GM19239 (cell line): ENCODE measurements around the gene CCDC57.

Source experiments
- DNase-seq: peaks from one replicate; pipeline ENCODE4 v3.0.0; 2011; ENCODE audit warnings: low spot score; ENCODE audit not compliant: insufficient read length
- FAIRE-seq: peaks from 2 replicates; lab custom pipeline; 2011; peaks lifted over from hg19 to GRCh38; lab: Jason Lieb, UNC

The CCDC57 gene

DNA sequence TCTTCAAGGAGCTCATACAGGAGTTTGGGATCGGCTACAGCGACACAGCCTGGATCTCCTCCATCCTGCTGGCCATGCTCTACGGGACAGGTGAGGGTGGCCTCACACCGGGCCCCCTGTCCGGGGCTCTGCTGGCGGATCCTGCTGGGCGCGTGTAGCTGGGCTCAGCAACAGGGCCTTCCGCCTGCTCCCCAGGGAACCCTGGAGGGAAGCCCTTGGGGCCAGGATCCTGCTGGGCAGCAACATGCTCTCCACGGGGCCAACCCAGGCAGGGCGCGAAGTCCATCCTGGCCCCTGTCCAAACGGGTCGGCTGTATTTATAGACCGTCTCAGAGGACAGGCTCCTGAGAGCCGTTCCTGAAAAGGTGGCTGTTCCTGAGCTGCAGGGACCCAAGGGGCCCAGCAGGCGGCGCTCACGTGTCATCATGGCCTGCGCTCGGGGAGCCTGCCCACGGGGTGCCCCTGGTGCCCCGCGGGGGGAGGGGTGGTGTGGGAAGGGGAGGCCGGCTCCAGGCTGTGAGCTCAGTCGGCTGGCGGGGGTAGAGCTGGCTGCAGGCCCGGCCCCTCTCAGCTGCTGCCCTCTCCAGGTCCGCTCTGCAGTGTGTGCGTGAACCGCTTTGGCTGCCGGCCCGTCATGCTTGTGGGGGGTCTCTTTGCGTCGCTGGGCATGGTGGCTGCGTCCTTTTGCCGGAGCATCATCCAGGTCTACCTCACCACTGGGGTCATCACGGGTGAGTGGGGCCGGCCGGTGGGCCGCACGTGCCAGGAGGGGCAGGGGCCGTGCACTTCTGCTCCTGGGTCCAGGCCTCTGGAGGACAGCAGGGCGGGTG lies 23.7 kb upstream of the CCDC57 start:
- DNase-seq (peak; percentile 80), FAIRE-seq (peak; percentile 64)

DNA sequence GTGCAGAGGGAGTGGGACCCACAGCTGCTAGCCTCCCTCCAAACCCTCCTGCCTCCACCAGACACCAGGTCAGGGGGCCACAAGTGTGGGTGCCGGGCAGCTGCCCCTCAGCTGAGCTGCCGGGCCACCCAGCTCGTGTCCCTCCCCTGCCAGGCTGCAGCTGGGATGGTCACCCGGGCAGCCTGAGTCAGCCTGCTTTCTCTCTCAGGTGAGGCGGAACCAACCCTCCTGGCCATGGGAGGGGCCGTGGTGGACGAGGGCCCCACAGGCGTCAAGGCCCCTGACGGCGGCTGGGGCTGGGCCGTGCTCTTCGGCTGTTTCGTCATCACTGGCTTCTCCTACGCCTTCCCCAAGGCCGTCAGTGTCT lies 23.1 kb upstream of the CCDC57 start:
- no peak for FAIRE-seq
- no peak for DNase-seq

DNA sequence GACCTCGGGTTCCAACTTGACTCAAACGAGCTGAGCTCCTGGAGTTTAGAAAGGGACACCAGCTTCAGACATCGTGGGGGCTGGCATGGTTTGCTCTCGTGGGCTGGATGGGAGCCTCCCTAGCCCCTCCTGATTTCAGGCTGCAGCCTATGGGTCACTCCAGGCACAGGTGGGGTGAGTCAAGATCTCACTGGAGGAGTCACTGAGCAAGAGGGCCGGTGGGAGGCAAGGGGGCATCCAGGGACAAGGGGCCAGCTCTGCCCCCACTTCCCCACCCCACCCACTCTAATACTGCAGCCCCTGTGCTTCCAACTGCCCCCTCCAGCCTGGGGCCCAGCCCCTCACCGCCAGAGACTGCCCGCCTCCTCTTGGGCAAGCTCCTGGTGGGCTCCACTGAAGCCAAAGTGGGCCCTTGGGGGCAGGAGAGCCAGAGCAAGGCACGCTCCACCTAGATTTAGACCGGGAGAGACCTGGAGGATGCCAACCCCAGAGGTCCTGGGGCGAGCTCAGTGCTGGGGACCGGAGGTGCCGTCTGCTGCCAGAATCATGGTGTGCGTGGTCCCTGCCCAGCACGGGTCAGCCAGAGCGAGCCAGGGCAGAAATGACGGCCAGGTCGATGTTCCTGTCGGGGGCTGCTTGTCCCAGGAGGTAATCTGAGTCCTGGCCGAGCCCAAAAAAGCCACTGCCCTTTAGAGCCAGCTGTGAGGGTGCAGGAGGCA lies 22.6 kb upstream of the CCDC57 start:
- FAIRE-seq, result no peak
- DNase-seq, result no peak

DNA sequence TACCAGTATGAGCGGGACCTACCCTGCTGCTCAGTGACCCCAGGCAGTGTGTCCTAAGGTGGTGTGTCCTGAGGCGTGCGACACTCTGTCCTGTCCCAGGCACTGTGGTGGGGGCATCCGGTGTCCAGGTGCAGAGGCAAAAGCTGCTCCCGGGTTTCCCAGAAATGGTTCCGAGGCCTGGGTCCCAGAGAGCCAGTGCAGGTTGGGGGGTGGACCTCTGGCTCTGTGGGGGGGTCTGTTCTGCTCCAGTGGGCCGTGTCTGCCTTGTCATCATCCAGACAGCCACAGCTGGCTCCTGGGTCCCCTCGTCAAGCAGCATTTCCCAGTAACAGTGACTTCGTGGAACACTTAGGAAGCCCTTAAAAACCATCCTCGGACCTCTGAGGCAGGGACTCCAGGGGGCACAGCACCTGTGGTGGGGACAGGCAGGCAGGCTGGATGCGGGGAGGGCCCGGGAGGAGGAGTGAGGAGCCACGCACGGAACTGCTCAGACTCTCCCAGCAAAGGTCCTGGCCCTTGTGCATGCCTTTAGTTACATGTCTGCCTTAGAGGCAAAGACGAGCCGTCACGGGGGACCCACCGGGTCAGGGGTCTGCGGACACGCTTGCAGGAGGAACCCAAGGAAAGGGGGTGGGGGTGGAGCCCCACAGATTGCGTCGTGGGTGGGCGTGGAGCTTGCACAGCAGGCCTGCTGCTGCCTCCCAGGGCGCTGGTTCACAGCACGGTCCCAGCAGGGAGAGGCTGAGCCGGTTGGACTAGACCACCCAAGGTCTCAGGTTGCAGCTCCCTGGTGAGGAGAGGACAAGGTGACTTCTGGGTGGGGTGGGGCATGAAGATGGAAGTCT lies 21.8 kb upstream of the CCDC57 start:
- FAIRE-seq (no peak), DNase-seq (no peak)

DNA sequence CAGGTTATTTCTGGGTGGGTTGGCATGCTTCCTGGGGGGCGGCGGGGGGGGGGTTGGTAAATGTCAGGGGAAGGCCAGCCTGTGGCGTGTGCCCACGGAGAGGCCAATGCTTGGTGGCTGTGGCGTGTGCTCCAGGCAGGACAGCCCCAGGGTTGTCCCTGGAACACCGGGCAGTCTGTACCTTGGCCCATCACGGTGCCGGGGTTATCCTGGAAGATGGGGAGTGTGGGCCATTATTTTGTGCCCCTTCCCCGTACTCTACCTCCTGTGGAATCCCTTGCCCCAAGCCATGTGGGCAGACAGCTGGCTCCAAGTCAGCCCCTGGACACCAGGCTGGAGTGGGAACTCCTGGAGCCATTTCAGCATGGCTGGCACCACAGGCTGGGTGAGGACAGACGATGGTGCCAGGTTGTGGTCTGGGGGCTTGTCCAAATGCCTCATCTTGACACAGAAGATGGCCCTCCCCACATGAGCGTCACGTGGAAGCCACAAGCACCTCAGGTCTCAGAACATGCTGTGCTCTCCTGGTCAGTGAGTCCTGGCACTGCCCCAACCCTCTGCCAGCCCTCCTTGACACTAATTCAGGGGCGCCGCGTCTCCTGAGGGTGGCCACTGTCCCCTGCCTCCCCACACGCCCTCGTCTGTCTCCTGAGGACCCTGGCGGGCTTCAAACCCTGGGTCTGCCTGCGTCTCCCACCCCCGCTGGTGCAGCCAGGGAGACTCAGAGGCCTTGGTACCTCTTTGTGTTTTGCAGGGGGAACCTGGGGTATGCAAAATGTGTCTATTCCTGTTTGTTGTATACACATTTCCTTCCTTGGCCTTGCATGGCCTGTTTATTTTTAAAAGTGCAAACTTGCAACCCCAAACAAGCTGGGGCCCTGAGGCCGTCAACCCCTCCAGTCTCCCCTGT lies 20.5 kb upstream of the CCDC57 start:
- DNase-seq, result no peak
- no peak for FAIRE-seq

DNA sequence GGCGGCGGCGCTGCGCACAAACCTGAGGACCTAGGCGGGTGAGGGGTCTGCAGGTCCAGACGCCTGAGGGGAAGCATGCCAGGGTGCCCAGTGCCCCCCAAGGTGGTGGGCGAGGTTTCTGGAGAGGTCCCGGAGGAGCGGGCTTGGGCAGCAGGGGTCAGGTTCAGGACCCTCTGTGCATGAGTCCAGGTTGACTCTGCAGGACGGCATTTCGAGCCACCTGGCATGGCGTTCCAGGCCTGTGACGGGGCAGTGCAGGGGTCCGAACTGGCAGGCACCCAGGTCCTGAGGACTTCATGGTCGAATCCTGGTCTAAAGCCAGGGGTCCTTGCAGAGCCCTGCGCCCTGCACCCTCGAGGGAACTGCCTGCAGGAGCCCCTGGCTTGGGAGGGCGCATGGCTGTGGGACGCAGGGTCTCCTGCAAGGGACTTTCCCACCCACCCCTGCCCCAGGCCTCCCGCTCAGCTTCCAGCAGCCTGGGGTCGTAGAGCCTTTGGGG lies 19.7 kb upstream of the CCDC57 start:
- no peak for DNase-seq
- no peak for FAIRE-seq

DNA sequence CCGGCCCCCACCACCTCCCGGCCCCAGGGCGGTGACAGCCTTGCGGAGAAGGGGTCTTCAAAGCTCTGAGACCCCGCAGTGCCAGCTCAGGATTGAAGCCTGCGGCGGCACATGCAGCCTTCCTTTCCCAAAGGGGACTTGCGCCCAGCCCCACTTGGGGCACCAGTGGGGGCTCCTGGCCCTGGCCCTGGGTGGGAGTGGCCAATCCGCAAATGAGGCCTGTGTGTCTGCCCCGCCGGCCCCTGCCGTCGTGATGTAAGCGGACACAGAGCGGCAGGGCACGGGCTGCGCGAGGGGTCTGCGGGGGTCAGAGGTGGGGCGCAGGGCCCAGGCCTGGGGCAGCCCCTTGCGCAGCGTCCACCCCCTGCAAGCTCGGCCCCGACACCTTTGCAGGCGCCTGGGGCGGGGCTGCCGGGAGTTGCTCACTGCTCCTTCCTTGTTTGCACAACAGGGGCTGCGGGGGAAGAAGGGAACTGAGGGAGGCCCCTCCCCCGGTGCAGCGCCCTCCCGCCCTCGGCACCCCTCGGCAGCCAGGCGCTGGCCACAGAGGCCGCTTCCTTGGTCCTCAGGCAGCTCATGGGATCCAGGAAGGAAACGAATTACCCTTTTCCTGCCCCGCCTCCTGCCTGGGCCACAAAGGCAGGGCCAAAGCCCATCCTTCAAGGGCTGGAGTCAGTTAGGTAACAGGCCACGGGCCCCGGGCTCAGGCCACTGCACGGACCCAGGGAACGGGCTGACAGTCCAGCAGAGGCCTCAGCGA lies 19.1 kb upstream of the CCDC57 start:
- no peak for DNase-seq
- FAIRE-seq, result peak; percentile 40

DNA sequence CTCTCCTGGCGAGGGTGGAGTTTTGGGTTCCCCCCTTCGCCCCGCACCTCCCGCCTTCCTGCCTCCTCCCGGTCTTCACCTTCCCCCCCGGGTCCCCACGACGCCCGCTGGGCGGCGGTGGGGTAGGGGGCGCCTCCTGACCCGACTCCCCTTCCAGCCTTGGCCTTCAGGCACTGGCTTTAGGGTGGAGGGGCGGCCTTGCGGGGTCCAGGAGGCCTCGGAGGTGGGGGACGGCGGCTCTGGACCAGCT lies 18.6 kb upstream of the CCDC57 start:
- DNase-seq (peak; percentile 73), FAIRE-seq (no peak)

DNA sequence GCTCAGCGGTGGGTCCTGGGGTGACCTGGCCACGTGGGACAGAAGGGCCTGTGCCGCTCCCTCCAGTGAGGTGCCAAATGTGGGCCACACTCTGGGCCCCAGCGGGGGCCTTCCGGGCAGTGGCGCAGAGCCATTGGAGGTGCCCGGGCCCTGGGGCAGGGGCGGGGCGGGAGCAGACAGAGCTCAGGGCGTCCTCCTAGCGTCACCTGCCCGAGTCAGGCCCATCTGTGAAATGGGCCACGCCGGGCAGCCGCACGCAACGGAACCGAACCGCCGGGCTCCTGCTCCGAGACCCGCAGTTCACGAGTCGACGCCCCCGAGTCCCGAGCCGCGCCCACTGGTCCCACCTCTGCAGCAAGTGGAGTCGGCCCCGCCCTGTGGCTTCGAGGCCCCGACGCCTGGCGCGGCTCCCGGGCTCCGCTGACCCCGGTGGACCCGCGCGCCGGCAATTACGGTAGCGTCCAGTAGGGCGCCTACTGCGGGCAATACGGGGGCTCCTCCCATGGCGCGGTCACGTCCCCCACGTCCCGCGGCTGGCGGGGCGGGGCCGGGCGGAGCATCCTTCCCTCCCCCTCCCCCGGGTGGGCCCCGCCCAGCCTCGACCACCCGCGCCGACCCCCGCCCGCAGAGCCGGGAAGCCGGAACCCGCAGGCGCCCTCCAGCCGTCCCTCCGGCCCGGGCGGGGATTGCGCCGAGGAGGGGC lies 18.1 kb upstream of the CCDC57 start:
- DNase-seq, result peak; percentile 90
- FAIRE-seq, result peak; percentile 44

DNA sequence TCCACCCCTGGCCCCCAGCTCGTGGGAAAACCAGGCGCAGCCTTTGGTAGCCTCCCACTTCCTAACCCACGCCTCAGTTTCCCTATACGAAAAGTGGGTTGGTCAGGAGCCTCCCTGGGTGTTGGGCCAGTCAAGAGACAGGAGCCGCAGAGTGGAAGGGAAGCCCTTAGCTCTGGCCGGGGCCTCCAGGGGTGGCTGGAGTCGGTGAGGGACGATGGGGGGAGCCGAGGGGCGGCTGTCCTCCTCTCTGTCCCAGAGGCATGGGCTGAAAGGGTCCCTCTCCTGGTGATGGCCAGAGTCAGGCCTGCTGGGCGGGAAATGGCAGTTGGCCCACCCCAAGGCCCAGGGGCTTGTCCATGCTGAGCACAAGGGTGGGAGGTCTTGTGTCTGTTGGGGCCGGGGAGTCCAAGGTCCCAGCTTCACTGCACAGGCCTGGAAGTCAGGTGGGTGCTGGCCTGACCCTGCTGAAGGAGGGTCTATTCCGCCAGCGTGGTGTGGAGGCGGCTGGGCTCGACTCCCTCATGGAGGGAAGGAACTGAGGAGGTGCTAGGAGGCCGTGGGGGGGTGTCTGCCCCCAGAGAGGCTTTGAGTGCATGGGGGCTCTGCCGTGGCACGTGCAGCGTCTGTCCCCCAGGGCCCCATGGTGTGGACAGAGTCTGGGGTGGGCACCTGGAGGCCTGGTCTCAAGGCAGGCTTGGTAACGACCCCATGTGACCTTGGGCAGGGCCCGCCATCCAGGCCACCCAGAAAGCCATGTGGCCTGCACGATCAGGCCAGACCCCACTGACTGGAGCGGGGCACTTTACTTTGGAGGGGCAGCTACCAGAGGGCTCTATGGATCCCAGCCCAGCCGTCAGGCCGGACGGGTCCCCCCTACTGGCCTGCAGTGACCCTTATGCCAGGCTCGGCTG lies 17.3 kb upstream of the CCDC57 start:
- DNase-seq, result no peak
- FAIRE-seq, result no peak

DNA sequence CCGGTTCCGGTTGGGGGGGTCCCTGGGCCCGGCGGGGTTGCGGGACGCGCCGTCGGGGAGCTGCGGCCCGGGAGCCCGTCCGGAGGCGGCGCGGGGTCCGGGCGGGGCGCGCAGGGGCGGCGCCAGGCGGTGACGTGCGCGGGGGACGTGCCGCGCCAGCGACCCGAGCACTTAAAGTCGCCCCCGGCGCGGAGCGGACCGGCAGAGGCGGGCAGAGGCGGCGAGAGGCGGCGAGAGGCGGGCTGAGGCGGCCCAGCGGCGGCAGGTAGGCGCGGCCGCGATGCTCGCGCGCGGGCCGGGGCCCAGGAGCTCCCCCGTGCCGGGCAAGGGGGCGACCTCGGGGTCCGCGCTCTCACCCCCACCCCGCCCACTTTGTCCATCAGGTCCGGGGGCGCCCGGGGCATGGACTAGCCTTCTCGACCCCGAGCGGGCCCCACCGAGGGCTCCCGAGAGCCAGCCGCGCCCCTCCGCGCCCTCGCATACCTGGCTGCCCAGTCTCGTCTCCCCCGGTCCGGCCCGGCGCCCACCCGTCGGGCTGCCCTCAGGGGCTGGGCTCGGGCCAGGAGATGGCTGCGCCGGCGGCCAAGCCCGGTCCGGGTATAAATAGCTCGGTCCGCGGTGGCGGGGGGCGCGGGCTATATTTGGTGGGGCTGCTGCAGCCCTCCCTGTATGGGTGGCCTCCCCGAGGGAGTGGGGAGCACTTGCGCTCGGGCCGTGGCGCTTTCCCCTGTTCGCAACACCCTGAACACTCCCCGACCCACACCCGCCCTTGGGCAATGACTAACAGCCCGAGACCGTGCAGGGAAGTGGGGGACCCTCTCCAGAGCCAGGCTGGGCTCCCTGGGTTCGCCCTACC lies 16.4 kb upstream of the CCDC57 start, which contains the start of gene SLC16A3:
SLC16A3 (plus strand) TSS at position 201 of the 856 bp plus-strand sequence. CDS start 6,967 bp downstream, outside the sequence.
- FAIRE-seq (peak; percentile 76), DNase-seq (peak; percentile 98)

DNA sequence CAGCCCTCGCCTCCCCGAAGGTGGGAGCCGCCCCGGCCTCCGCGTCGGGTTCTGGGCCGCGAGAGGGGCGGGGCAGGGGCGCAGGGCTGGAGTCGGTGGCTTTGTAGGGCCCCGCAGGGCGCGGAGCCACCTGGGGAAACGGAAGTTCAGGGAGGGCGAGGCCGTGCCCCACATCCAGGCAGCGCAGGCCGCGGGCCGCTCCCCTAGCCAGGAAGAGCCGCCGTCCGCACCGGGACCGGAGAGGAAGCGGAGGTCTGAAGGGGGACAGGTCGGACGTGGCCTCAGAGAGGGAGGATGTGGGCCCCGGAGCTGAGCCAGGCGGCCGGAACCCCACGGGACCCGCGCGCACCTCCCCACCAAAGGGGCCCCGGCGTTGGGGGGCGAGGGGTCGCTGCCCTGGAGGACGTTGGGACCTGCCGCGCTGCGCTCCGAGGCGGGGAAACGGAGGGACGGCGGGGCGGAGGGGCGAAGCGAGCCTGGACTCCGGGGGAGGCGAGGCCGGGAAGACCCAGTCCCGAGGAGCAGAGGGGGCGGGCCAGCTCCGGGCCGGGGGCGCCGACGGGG lies 15.7 kb upstream of the CCDC57 start:
- DNase-seq (peak; percentile 93), FAIRE-seq (peak; percentile 82)

DNA sequence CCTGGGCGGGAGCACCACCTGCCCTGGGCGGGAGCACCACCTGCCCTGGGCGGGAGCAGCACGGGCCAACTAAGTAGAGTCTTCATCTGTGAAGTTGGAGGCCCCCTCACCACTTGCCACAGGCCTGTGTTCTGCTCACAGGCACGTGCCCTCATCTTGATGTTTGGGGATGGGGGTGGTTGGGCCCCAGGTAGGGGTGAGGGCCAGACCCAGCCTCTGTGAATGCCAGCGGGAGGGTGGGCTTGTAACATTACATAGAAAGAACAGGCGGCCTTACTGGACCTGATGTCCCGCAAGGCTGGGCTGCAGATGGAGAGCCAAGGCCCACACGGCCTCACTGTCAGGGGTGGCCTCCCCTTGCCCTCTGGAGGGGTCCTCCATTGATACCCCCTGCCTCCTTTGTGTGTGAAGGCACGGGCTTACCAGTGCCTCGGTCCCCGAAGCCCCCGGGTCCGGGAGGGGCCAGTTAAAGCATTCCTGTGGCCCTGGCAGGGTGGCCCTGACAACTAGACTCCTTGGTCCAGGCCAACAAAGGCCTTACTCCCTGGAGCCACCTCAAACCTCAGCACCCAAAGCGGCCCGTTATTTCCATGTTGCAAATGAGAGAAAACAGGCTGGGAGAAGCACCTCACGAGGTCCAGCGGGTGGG lies 15.1 kb upstream of the CCDC57 start:
- DNase-seq (no peak), FAIRE-seq (no peak)

DNA sequence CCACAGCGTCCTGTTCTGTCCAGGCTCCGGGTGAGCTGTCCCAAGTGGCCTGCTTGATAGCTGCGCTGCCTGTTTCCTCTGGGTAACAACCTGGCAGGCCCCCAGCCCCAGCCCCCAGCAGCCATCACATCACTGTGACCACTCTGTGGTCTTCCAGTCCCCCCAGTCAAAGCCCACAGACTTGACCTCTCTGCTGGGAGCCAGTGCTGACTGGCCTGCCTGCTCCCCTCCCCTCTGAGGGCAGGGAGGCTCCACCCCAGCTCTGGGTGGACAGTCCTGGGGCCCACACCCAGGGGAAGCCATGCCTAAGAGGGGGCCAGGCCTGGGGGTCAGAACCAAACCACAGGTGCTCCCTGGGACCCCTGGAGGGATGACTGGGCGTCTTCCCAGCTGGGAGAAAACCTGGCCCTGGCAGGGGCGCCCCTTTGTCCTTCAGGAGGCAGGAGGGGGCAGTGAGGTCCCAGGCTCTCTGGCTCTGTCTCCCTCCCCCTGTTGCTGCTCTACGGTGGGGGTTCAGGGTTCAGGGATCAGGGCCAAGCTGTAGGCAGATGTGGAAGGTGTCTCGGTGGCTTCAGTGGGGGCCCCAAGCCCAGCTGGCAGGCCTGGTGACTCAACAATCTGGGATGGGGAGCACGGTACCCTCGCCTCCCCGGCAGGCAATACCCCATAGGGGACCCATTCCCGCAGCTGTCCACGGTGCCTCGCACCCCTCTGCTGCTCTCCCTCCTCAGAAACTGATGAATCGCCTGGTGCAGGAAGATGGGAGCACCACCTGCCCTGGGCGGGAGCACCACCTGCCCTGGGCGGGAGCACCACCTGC lies 14.4 kb upstream of the CCDC57 start:
- FAIRE-seq (no peak), DNase-seq (no peak)
